ENCODE measurements around the gene RASAL2. TPM values are rescaled to one million over a fixed set of nuclear protein-coding genes. Genes with fewer than 3 reads are reported as not detected.

Gene RASAL2
- total and polyA plus RNA-seq, 9 of the 15 experiments (the other 6 are each of a cell fraction or from before 2014, with no cell fraction given) = 0.13 to 1.0 (median 0.62) TPM

DNA sequence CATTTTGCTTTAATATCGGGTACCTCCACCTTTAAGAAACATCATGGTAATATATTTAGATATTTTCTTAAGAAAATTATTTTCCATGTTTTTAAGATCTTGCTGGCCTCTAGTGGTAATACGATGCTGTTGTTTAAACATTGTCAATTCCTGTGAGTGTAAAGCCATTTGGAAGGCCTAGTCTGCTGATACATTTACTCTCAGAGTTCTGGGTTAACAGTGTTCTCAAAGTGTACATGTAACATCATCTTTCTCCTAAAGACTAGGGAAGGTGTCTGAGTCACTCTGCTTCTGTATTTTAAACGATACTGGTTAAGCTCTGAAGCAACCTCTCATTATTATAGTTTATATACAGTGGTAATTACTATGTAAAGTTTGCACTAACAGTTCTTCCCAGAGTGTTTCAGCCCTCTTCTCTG lies 189.1 kb downstream of the RASAL2 start:
- Histone ChIP-seq H3K4me2 (ENCODE audit: insufficient read depth, low read length) (no peak overlapping the region), H3K36me3 (ENCODE audit: control insufficient read depth, insufficient read depth, low read length) (no peaks in the 10 kb centered on the region), H4K20me1 (replicated peaks; ENCODE audit: control insufficient read depth, insufficient read depth, low read length) (no peaks in the 10 kb centered on the region), H3K9me1 (ENCODE audit: control insufficient read depth, insufficient read depth, low read length) (no peaks in the 10 kb centered on the region), H3K27me3 (ENCODE audit: control insufficient read depth in 2 of 2, insufficient read depth in 2 of 2, low read length in 2 of 2) (no peaks in the 10 kb centered on the region), H2AFZ (ENCODE audit: low read depth, low read length) (no peak overlapping the region), H3K9ac (ENCODE audit: insufficient read depth in 1 of 2, low read depth in 2 of 2, low read length in 2 of 2) (no peak overlapping the region), H3K79me2 (ENCODE audit: control insufficient read depth, insufficient read depth, low read length) (no peaks in the 10 kb centered on the region), H3K9me3 (replicated peaks; ENCODE audit: control insufficient read depth, insufficient read depth, low read depth, low read length) (no peaks in the 10 kb centered on the region), H3K4me1 (replicated peaks in 1 of 2; ENCODE audit: control insufficient read depth in 2 of 2, insufficient read depth in 2 of 2, low read length in 2 of 2) (no peaks in the 10 kb centered on the region), H3K27ac (ENCODE audit: extremely low read depth, low read depth, low read length) (no peak overlapping the region), H3K4me3 (no peak overlapping the region)
- FAIRE-seq = no peak
- TF ChIP-seq, protein P1, sequence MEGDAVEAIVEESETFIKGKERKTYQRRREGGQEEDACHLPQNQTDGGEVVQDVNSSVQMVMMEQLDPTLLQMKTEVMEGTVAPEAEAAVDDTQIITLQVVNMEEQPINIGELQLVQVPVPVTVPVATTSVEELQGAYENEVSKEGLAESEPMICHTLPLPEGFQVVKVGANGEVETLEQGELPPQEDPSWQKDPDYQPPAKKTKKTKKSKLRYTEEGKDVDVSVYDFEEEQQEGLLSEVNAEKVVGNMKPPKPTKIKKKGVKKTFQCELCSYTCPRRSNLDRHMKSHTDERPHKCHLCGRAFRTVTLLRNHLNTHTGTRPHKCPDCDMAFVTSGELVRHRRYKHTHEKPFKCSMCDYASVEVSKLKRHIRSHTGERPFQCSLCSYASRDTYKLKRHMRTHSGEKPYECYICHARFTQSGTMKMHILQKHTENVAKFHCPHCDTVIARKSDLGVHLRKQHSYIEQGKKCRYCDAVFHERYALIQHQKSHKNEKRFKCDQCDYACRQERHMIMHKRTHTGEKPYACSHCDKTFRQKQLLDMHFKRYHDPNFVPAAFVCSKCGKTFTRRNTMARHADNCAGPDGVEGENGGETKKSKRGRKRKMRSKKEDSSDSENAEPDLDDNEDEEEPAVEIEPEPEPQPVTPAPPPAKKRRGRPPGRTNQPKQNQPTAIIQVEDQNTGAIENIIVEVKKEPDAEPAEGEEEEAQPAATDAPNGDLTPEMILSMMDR (IDR thresholded peaks at IDR 0.05 in 2 of 3, conservative IDR thresholded peaks at IDR 0.05 in 1 of 3; ENCODE audit: insufficient read depth in 2 of 3, low read depth in 1 of 3, low read length in 3 of 3) = peak; percentile 12 to 36 (median 23); a peak in 3 of 6 replicates
- TF ChIP-seq RAD21 (CRISPR knock-in tag; conservative IDR thresholded peaks at IDR 0.05 in 1 of 2, IDR thresholded peaks at IDR 0.05 in 1 of 2) (peak; percentile 8 to 15; a peak in 1 of 4 replicates), SIX5 (IDR thresholded peaks at IDR 0.05; ENCODE audit: borderline replicate concordance in 1 of 2, insufficient read depth in 1 of 2, low read depth in 1 of 2, low read length in 2 of 2) (no peak)
- intact Hi-C loops (cut with micrococcal nuclease) = loop anchor here (1.0 to 5.0 kb wide), 3 partner anchors 231 to 334 kb away; no protein-coding TSS in a partner anchor
- no TSS peak for BruUV-seq (replicated peaks)
- peak in 1 of 4 experiments; percentile 4 for DNase-seq (ENCODE audit: extremely low read depth in 1 of 4, low spot score in 3 of 4)
- WGBS (ENCODE audit: insufficient coverage, low coverage, missing lambda C conversion rate) = 0% methylated on average over 3 of the region's 3 CpGs
- ChIA-PET POLR2A (no interaction called here), CTCF (ENCODE audit: low intra/inter-chr PET ratio) (interaction anchor here (1.5 kb wide), 1 partner anchor 251 kb away, joined by 4 read pairs; no protein-coding TSS in a partner anchor)
- in situ Hi-C loops (cut with MboI) = no loop called here
- 0 out of 3 replicates have a peak, but pooled peaks have one; percentile 34 for ATAC-seq

Measured in K562 (cell line).